ENCODE results near the gene DENND5A.

The DENND5A gene

GRCh38 chr11:9096427-9096826, 168.7 kb downstream of the DENND5A start:
- DNase-seq (ENCODE audit: low spot score) = no peak

GRCh38 chr11:9095421-9095820, 169.7 kb downstream of the DENND5A start:
- no peak for DNase-seq (ENCODE audit: low spot score)

- no peak for DNase-seq (ENCODE audit: low spot score)
Measured at GRCh38 chr11:9094420-9094819, 170.7 kb downstream of the DENND5A start.

- no peak for DNase-seq (ENCODE audit: low spot score)
Measured at GRCh38 chr11:9092853-9093778, 172.0 kb downstream of the DENND5A start.

- no peak for DNase-seq (ENCODE audit: low spot score)
Measured at GRCh38 chr11:9092072-9092471, 173.1 kb downstream of the DENND5A start.

- no peak for DNase-seq (ENCODE audit: low spot score)
Measured at GRCh38 chr11:9091044-9091922, 173.9 kb downstream of the DENND5A start, which contains the start of gene SCUBE2. Gene SCUBE2, minus strand, starts transcription at chr11:9091599. Its CDS starts 71 bp downstream, at chr11:9091528.

GRCh38 chr11:9090488-9091043, 174.6 kb downstream of the DENND5A start:
- DNase-seq (ENCODE audit: low spot score) = no peak

- DNase-seq (ENCODE audit: low spot score) = no peak
Measured at GRCh38 chr11:9089636-9090035, 175.5 kb downstream of the DENND5A start.

- no peak for DNase-seq (ENCODE audit: low spot score)
Measured at GRCh38 chr11:9089061-9089460, 176.1 kb downstream of the DENND5A start.

Data from Ammon's horn (tissue), 1 donor.